Astrocyte (in vitro differentiated cells and primary cell): Measurements from ENCODE around the gene TOM1L2. TPM values are rescaled to one million over a fixed set of nuclear protein-coding genes. Genes with fewer than 3 reads are reported as not detected.
A peak's percentile ranks its signal among the peaks of the same experiment; 100 is the strongest.

Source experiments
- DNase-seq: peaks from one replicate; pipeline ENCODE4 v3.0.0-alpha.2; 2010; ENCODE audit warnings: low read depth
- FAIRE-seq: peaks from 2 replicates; lab custom pipeline; 2011; peaks lifted over from hg19 to GRCh38; lab: Jason Lieb, UNC
- H2AFZ ChIP-seq: 2 replicates; pipeline ENCODE4 v1.6.0; 2012; ENCODE audit warnings: low read depth, low read length, inconsistent platforms
- H3K27ac ChIP-seq: 2 replicates; pipeline ENCODE4 v1.5.1; 2011; ENCODE audit warnings: low read depth, low read length, inconsistent platforms
- H3K27me3 ChIP-seq: 2 replicates; pipeline ENCODE4 v1.6.0; 2011; ENCODE audit warnings: low read length, inconsistent platforms; ENCODE audit not compliant: insufficient read depth
- H3K36me3 ChIP-seq: 2 replicates; pipeline ENCODE4 v1.5.1; 2011; ENCODE audit warnings: low read length, inconsistent platforms; ENCODE audit not compliant: insufficient read depth
- H3K4me1 ChIP-seq: 2 replicates; pipeline ENCODE4 v1.5.1; 2011; ENCODE audit warnings: low read length, inconsistent platforms; ENCODE audit not compliant: insufficient read depth
- H3K4me2 ChIP-seq: 2 replicates; pipeline ENCODE4 v1.6.0; 2012; ENCODE audit warnings: low read length, inconsistent platforms
- H3K4me3 ChIP-seq: 2 replicates; pipeline ENCODE4 v1.5.1; 2011; ENCODE audit warnings: low read depth, mild to moderate bottlenecking, low read length, inconsistent platforms; ENCODE audit not compliant: insufficient read depth
- H3K79me2 ChIP-seq: 2 replicates; pipeline ENCODE4 v1.6.0; 2012; ENCODE audit warnings: mild to moderate bottlenecking, low read length, inconsistent platforms; ENCODE audit not compliant: insufficient read depth
- H3K9ac ChIP-seq: 2 replicates; pipeline ENCODE4 v1.6.0; 2012; ENCODE audit warnings: mild to moderate bottlenecking, low read length, inconsistent platforms
- H3K9me3 ChIP-seq: 2 replicates; pipeline ENCODE4 v1.5.1; 2012; ENCODE audit warnings: low read depth, mild to moderate bottlenecking, low read length, inconsistent platforms; ENCODE audit not compliant: insufficient read depth
- H4K20me1 ChIP-seq: 2 replicates; pipeline ENCODE4 v1.6.0; 2012; ENCODE audit warnings: low read length, inconsistent platforms; ENCODE audit not compliant: insufficient read depth
- H3K27ac Mint-ChIP-seq: one replicate; pipeline ENCODE4 v1.8.0; 2021; ENCODE audit warnings: mild to moderate bottlenecking, mixed read lengths; ENCODE audit not compliant: unreplicated experiment
- H3K27me3 Mint-ChIP-seq: one replicate; pipeline ENCODE4 v1.8.0; 2021; ENCODE audit warnings: low read depth, mixed read lengths; ENCODE audit not compliant: unreplicated experiment
- H3K36me3 Mint-ChIP-seq: one replicate; pipeline ENCODE4 v1.8.0; 2021; ENCODE audit warnings: low read depth, mixed read lengths; ENCODE audit not compliant: unreplicated experiment
- H3K4me1 Mint-ChIP-seq: one replicate; pipeline ENCODE4 v1.8.0; 2021; ENCODE audit warnings: low read depth, mixed read lengths; ENCODE audit not compliant: unreplicated experiment
- H3K4me3 Mint-ChIP-seq: one replicate; pipeline ENCODE4 v1.8.0; 2021; ENCODE audit warnings: mild to moderate bottlenecking, moderate library complexity, mixed read lengths; ENCODE audit not compliant: unreplicated experiment
- H3K9me3 Mint-ChIP-seq: one replicate; pipeline ENCODE4 v1.8.0; 2021; ENCODE audit warnings: mild to moderate bottlenecking, mixed read lengths; ENCODE audit not compliant: unreplicated experiment
- EZH2 ChIP-seq: IDR thresholded peaks from 2 replicates; pipeline ENCODE4 v1.6.1; 2012; ENCODE audit warnings: mild to moderate bottlenecking, low read length, inconsistent platforms; ENCODE audit not compliant: insufficient read depth
- total RNA-seq: library from RNA; stranded (reverse); gene quantifications from 2 replicates; pipeline ENCODE4 v1.2.1, GENCODE V29; 2021
- TF ChIP-seq, protein P1 (sequence below): IDR thresholded peaks from 2 replicates; pipeline ENCODE4 v1.5.1; 2011; ENCODE audit warnings: low read depth, mild to moderate bottlenecking, inconsistent platforms, low read length, moderate library complexity; ENCODE audit not compliant: insufficient read depth

TOM1L2 gene
- total RNA-seq, 1 donor from 2014 or later: 54.4 TPM

DNA sequence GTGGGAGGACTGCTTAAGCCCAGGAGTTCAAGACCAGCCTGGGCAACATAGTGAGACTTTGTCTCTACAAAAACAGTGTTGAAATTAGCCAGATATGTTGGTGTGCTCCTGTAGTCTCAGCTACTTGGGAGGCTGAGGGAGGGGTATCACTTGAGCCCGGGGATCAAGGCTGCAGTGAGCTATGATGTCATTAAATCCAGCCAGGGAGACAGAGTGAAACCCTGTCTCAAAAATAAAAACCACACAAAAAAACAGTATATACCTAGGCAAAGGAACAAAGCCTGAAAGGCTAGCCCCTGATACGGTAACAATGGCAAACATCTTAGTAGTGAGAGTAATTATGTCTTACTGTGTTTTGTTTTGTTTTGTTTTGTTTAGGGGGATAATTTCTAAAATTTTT lies 38.0 kb downstream of the TOM1L2 start:
- no peaks in the 10 kb centered on the region for H3K9me3 Mint-ChIP-seq
- Histone ChIP-seq H2AFZ (no peak overlapping the region), H3K9ac (no peak overlapping the region), H4K20me1 (peaks cover 21% of the 10 kb centered on the region), H3K4me3 (no peak overlapping the region), H3K4me2 (peak overlapping the region; percentile 12), H3K27me3 (no peaks in the 10 kb centered on the region), H3K36me3 (no peaks in the 10 kb centered on the region), H3K79me2 (peaks cover 58% of the 10 kb centered on the region), H3K9me3 (no peaks in the 10 kb centered on the region), H3K27ac (peak overlapping the region; percentile 48), H3K4me1 (peaks cover 56% of the 10 kb centered on the region)
- no peaks in the 10 kb centered on the region for H3K36me3 Mint-ChIP-seq
- H3K27me3 Mint-ChIP-seq: no peaks in the 10 kb centered on the region
- H3K4me3 Mint-ChIP-seq: no peak overlapping the region
- no peak overlapping the region for H3K27ac Mint-ChIP-seq
- no peak for FAIRE-seq
- DNase-seq: no peak
- peaks cover 67% of the 10 kb centered on the region for H3K4me1 Mint-ChIP-seq
- TF ChIP-seq, protein P1, sequence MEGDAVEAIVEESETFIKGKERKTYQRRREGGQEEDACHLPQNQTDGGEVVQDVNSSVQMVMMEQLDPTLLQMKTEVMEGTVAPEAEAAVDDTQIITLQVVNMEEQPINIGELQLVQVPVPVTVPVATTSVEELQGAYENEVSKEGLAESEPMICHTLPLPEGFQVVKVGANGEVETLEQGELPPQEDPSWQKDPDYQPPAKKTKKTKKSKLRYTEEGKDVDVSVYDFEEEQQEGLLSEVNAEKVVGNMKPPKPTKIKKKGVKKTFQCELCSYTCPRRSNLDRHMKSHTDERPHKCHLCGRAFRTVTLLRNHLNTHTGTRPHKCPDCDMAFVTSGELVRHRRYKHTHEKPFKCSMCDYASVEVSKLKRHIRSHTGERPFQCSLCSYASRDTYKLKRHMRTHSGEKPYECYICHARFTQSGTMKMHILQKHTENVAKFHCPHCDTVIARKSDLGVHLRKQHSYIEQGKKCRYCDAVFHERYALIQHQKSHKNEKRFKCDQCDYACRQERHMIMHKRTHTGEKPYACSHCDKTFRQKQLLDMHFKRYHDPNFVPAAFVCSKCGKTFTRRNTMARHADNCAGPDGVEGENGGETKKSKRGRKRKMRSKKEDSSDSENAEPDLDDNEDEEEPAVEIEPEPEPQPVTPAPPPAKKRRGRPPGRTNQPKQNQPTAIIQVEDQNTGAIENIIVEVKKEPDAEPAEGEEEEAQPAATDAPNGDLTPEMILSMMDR: no peak
- TF ChIP-seq EZH2: no peak

DNA sequence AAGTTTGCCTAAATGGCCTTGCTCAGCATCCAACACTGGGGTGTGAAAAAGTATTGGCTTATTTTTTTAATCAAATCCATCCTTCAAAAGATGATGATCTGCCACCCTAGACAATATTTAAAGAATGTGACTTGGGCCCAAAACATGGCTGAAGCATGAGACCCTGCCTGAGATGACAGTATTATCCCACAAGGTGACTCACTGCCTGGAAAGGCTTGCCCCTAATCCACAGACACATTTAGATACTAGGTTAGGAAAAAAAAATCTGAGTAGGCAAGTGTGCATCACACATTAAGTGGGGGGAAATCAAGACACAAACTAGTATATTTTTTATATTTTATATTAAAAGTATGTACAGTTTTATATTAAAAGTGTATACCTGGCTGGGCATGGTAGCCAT lies 38.4 kb downstream of the TOM1L2 start:
- Histone ChIP-seq H3K4me3 (no peak overlapping the region), H3K9ac (no peak overlapping the region), H3K9me3 (no peaks in the 10 kb centered on the region), H2AFZ (no peak overlapping the region), H4K20me1 (peaks cover 21% of the 10 kb centered on the region), H3K4me2 (no peak overlapping the region), H3K79me2 (peaks cover 54% of the 10 kb centered on the region), H3K27ac (no peak overlapping the region), H3K27me3 (no peaks in the 10 kb centered on the region), H3K4me1 (peaks cover 60% of the 10 kb centered on the region), H3K36me3 (no peaks in the 10 kb centered on the region)
- DNase-seq: peak; percentile 64
- Mint-ChIP-seq H3K27me3 (no peaks in the 10 kb centered on the region), H3K27ac (peak overlapping the region; percentile 23), H3K4me1 (peaks cover 67% of the 10 kb centered on the region), H3K4me3 (no peak overlapping the region), H3K36me3 (no peaks in the 10 kb centered on the region), H3K9me3 (no peaks in the 10 kb centered on the region)
- FAIRE-seq: no peak
- TF ChIP-seq, protein P1: no peak
- TF ChIP-seq EZH2: no peak

DNA sequence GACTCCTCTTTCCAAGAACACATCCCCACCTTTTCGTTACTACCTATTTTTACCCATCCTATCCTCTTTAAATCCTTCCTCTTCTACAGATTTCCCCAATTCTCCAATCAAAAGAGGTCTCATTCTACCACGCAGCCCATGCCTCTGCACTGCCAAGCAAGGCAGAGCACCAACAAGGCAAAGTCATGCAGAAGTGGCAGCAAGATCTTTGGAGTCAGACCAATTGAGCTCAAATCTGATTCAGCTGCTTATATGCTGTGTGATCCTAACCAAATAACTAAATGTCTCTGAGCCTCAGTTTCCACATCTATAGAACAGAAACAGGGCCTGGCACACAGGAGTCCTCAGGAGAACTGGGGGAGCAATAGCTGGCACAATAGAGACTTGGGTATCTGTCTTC lies 41.0 kb downstream of the TOM1L2 start:
- Histone ChIP-seq H3K27me3 (no peaks in the 10 kb centered on the region), H3K36me3 (no peaks in the 10 kb centered on the region), H3K4me2 (no peak overlapping the region), H3K9me3 (no peaks in the 10 kb centered on the region), H3K4me1 (peaks cover 50% of the 10 kb centered on the region), H3K4me3 (no peak overlapping the region), H2AFZ (no peak overlapping the region), H4K20me1 (peaks cover 15% of the 10 kb centered on the region), H3K9ac (no peak overlapping the region), H3K27ac (no peak overlapping the region), H3K79me2 (peaks cover 55% of the 10 kb centered on the region)
- H3K36me3 Mint-ChIP-seq: no peaks in the 10 kb centered on the region
- H3K27ac Mint-ChIP-seq: no peak overlapping the region
- DNase-seq (no peak), FAIRE-seq (no peak)
- no peaks in the 10 kb centered on the region for H3K9me3 Mint-ChIP-seq
- H3K27me3 Mint-ChIP-seq: no peaks in the 10 kb centered on the region
- no peak for TF ChIP-seq EZH2
- TF ChIP-seq, protein P1: no peak
- peaks cover 63% of the 10 kb centered on the region for H3K4me1 Mint-ChIP-seq
- no peak overlapping the region for H3K4me3 Mint-ChIP-seq
